HepG2 (cell line): ENCODE data around the gene RUVBL2. TPM values are rescaled to one million over a fixed set of nuclear protein-coding genes. Genes with fewer than 3 reads are reported as not detected.

ENCODE experiments used
- CBX2 ChIP-seq, 2 experiments: fragments of 200-600 bp in 1 of 2; sonication (generic); formaldehyde crosslinking in 1 of 2; IDR thresholded peaks; 2 replicates each; pipeline versions ENCODE4 v1.7.0 to v1.8.1; 2018 to 2022; ENCODE audit warnings: low read depth in 2 of 2, low read length in 1 of 2, mild to moderate bottlenecking in 1 of 2, missing genetic modification reagents in 1 of 2
- ELF1 ChIP-seq: sonication (generic); formaldehyde crosslinking; IDR thresholded peaks from 2 replicates; pipeline ENCODE4 v1.4.0; 2020; ENCODE audit warnings: missing genetic modification reagents
- GLI4 ChIP-seq: sonication (generic); formaldehyde crosslinking; IDR thresholded peaks from 2 replicates; pipeline ENCODE4 v1.5.1; 2020; ENCODE audit warnings: missing genetic modification reagents, mild to moderate bottlenecking, moderate library complexity, borderline replicate concordance
- HDAC1 ChIP-seq: sonication (generic); formaldehyde crosslinking; IDR thresholded peaks from 2 replicates; pipeline ENCODE4 v1.5.1; 2020; ENCODE audit warnings: mild to moderate bottlenecking, missing genetic modification reagents
- KDM1A ChIP-seq: IDR thresholded peaks from 2 replicates; pipeline ENCODE4 v1.6.1; 2016; ENCODE audit warnings: missing compliant biosample characterization
- KLF6 ChIP-seq: IDR thresholded peaks from 2 replicates; pipeline ENCODE4 v1.8.0; 2016; ENCODE audit warnings: missing biosample characterization, missing genetic modification reagents
- MEF2D ChIP-seq: sonication (generic); formaldehyde crosslinking; IDR thresholded peaks from 2 replicates; pipeline ENCODE4 v1.5.1; 2020; ENCODE audit warnings: mild to moderate bottlenecking, missing genetic modification reagents
- MTF2 ChIP-seq: sonication (generic); formaldehyde crosslinking; IDR thresholded peaks from 2 replicates; pipeline ENCODE4 v1.5.0; 2020; ENCODE audit warnings: missing genetic modification reagents, borderline replicate concordance
- NAIF1 ChIP-seq: sonication (generic); formaldehyde crosslinking; IDR thresholded peaks from 2 replicates; pipeline ENCODE4 v1.5.0; 2020; ENCODE audit warnings: mild to moderate bottlenecking, missing genetic modification reagents, borderline replicate concordance
- PRDM4 ChIP-seq: sonication (generic); formaldehyde crosslinking; IDR thresholded peaks from 2 replicates; pipeline ENCODE4 v1.9.0; 2021; ENCODE audit warnings: missing genetic modification reagents, borderline replicate concordance
- RAD21 ChIP-seq: fragments of 450-650 bp; formaldehyde crosslinking; IDR thresholded peaks from 2 replicates; pipeline ENCODE4 v1.5.0; 2020; ENCODE audit warnings: mild to moderate bottlenecking
- RARG ChIP-seq: sonication (generic); formaldehyde crosslinking; IDR thresholded peaks from 2 replicates; pipeline ENCODE4 v1.4.0; 2020; ENCODE audit warnings: low read depth, mild to moderate bottlenecking, missing genetic modification reagents
- SETDB1 ChIP-seq: sonication (generic); formaldehyde crosslinking; IDR thresholded peaks from 2 replicates; pipeline ENCODE4 v1.5.1; 2020; ENCODE audit warnings: missing genetic modification reagents, mild to moderate bottlenecking, borderline replicate concordance
- TOPORS ChIP-seq: sonication (generic); formaldehyde crosslinking; IDR thresholded peaks from 2 replicates; pipeline ENCODE4 v1.8.0; 2023; ENCODE audit warnings: mild to moderate bottlenecking, missing genetic modification reagents
- YEATS4 ChIP-seq: sonication (generic); formaldehyde crosslinking; IDR thresholded peaks from 2 replicates; pipeline ENCODE4 v1.4.0; 2020; ENCODE audit warnings: missing genetic modification reagents, borderline replicate concordance
- ZBTB46 ChIP-seq: sonication (generic); formaldehyde crosslinking; IDR thresholded peaks from 2 replicates; pipeline ENCODE4 v1.4.0; 2020; ENCODE audit warnings: mild to moderate bottlenecking, missing genetic modification reagents, borderline replicate concordance
- ZKSCAN5 ChIP-seq: sonication (generic); formaldehyde crosslinking; IDR thresholded peaks from 2 replicates; pipeline ENCODE4 v1.5.1; 2020; ENCODE audit warnings: mild to moderate bottlenecking, missing genetic modification reagents
- ZNF121 ChIP-seq: sonication (generic); formaldehyde crosslinking; IDR thresholded peaks from 2 replicates; pipeline ENCODE4 v1.5.0; 2020; ENCODE audit warnings: mild to moderate bottlenecking, missing genetic modification reagents
- ZNF224 ChIP-seq: sonication (generic); formaldehyde crosslinking; IDR thresholded peaks from 2 replicates; pipeline ENCODE4 v1.5.0; 2020; ENCODE audit warnings: mild to moderate bottlenecking, missing genetic modification reagents
- ZNF3 ChIP-seq: IDR thresholded peaks from 2 replicates; pipeline ENCODE4 v1.7.0; 2017; ENCODE audit warnings: inconsistent platforms
- ZNF317 ChIP-seq: sonication (generic); formaldehyde crosslinking; IDR thresholded peaks from 2 replicates; pipeline ENCODE4 v1.5.0; 2020; ENCODE audit warnings: mild to moderate bottlenecking, missing genetic modification reagents
- ZNF326 ChIP-seq: sonication (generic); formaldehyde crosslinking; IDR thresholded peaks from 2 replicates; pipeline ENCODE4 v1.4.0; 2020; ENCODE audit warnings: missing genetic modification reagents, borderline replicate concordance
- ZNF674 ChIP-seq: sonication (generic); formaldehyde crosslinking; IDR thresholded peaks from 2 replicates; pipeline ENCODE4 v1.5.0; 2020; ENCODE audit warnings: low read depth, mild to moderate bottlenecking, missing genetic modification reagents
- ZNF720 ChIP-seq: sonication (generic); formaldehyde crosslinking; IDR thresholded peaks from 2 replicates; pipeline ENCODE4 v1.4.0; 2020; ENCODE audit warnings: missing genetic modification reagents
- ZNF768 ChIP-seq: sonication (generic); formaldehyde crosslinking; IDR thresholded peaks from 2 replicates; pipeline ENCODE4 v1.4.0; 2020; ENCODE audit warnings: missing genetic modification reagents
- ZNF790 ChIP-seq: sonication (generic); formaldehyde crosslinking; IDR thresholded peaks from 2 replicates; pipeline ENCODE4 v1.8.0; 2022; ENCODE audit warnings: missing genetic modification reagents, mild to moderate bottlenecking, borderline replicate concordance
- ZNF850 ChIP-seq: sonication (generic); formaldehyde crosslinking; conservative IDR thresholded peaks from 2 replicates; pipeline ENCODE4 v1.9.0; 2021; ENCODE audit warnings: mild to moderate bottlenecking, missing genetic modification reagents
- polyA plus RNA-seq, 8 experiments: library from polyadenylated mRNA; depleted of rRNA in 3 of 8; stranded (reverse) in 7 of 8; unstranded in 1 of 8; fragments of >200 nt; fragmentation: Illumina TruSeq in 4 of 8; extraction: Trizol in 4 of 8; gene quantifications; 2 replicates each; pipeline versions ENCODE4 v1.2.1 to v1.2.3, GENCODE V29; 2011 to 2016; ENCODE audit warnings: low read depth in 4 of 8, missing spikeins in 1 of 8, mixed read lengths in 1 of 8; ENCODE audit not compliant: insufficient read depth in 1 of 8
- total RNA-seq, 5 experiments: library from RNA; depleted of rRNA; stranded (reverse); fragments of >200 nt; fragmentation: Illumina TruSeq; extraction: Trizol; gene quantifications; 2 replicates each; pipeline ENCODE4 v1.2.3, GENCODE V29; 2016; ENCODE audit warnings: low read depth in 1 of 5
- TF ChIP-seq, protein P1 (sequence below): sonication (generic); formaldehyde crosslinking; IDR thresholded peaks from 2 replicates; pipeline ENCODE4 v1.8.0; 2022; ENCODE audit warnings: mild to moderate bottlenecking, missing genetic modification reagents, moderate library complexity

Gene RUVBL2
- total and polyA plus RNA-seq, 2 of the 13 experiments (the other 11 are each of a cell fraction or from before 2014, with no cell fraction given): 120 to 122 TPM

- TF ChIP-seq PRDM4 (CRISPR knock-in tag): no peak
- no peak for TF ChIP-seq YEATS4 (CRISPR knock-in tag)
- 0 out of 2 replicates have a peak, but pooled peaks have one; percentile 23 for TF ChIP-seq ZNF3 (CRISPR knock-in tag)
- TF ChIP-seq, protein P1, sequence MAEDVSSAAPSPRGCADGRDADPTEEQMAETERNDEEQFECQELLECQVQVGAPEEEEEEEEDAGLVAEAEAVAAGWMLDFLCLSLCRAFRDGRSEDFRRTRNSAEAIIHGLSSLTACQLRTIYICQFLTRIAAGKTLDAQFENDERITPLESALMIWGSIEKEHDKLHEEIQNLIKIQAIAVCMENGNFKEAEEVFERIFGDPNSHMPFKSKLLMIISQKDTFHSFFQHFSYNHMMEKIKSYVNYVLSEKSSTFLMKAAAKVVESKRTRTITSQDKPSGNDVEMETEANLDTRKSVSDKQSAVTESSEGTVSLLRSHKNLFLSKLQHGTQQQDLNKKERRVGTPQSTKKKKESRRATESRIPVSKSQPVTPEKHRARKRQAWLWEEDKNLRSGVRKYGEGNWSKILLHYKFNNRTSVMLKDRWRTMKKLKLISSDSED (CRISPR knock-in tag): no peak
- peak; percentile 87; the same call in 1 of the 2 replicates for TF ChIP-seq KDM1A
- TF ChIP-seq RARG (CRISPR knock-in tag): no peak
- no peak for TF ChIP-seq TOPORS (CRISPR knock-in tag)
- TF ChIP-seq KLF6 (CRISPR knock-in tag): no peak
- no peak for TF ChIP-seq ZNF850 (CRISPR knock-in tag)
- no peak for TF ChIP-seq ZNF317 (CRISPR knock-in tag)
- TF ChIP-seq ZNF224: no peak
- TF ChIP-seq SETDB1 (CRISPR knock-in tag): no peak
- TF ChIP-seq GLI4 (CRISPR knock-in tag): no peak
- TF ChIP-seq ZKSCAN5 (CRISPR knock-in tag): no peak
- TF ChIP-seq ZNF720 (CRISPR knock-in tag): no peak
- peak; percentile 49; the same call in 1 of the 2 replicates for TF ChIP-seq ZNF768 (CRISPR knock-in tag)
- TF ChIP-seq ZBTB46 (CRISPR knock-in tag): no peak
- no peak for TF ChIP-seq CBX2 (IDR thresholded peaks at IDR 0.05; ENCODE audit: low read depth, low read length)
- TF ChIP-seq CBX2 (CRISPR knock-in tag; IDR thresholded peaks at IDR 0.05; ENCODE audit: low read depth): no peak
- TF ChIP-seq ZNF326 (CRISPR knock-in tag): no peak
- TF ChIP-seq HDAC1 (CRISPR knock-in tag): no peak
- peak; percentile 98 for TF ChIP-seq ZNF121 (CRISPR knock-in tag)
- TF ChIP-seq ZNF790 (CRISPR knock-in tag): no peak
- no peak for TF ChIP-seq ELF1 (CRISPR knock-in tag)
- 0 out of 2 replicates have a peak, but pooled peaks have one; percentile 7 for TF ChIP-seq RAD21
- no peak for TF ChIP-seq NAIF1 (CRISPR knock-in tag)
- no peak for TF ChIP-seq MTF2
- TF ChIP-seq ZNF674 (CRISPR knock-in tag): no peak
- no peak for TF ChIP-seq MEF2D
Measured at GRCh38 chr19:48961051-48961649, 32.5 kb upstream of the RUVBL2 start (continued).
